Mucosa of rectum (tissue), 2 donors: ENCODE data around the gene FAAP100.
A peak's percentile ranks its signal among the peaks of the same experiment; 100 is the strongest.

Source experiments
- H3K27ac ChIP-seq, 2 donors: one replicate each; pipeline ENCODE4 v1.7.0; 2013; ENCODE audit warnings: inconsistent platforms in 2 of 2, low read depth in 2 of 2, low read length in 2 of 2
- H3K27me3 ChIP-seq, 2 donors: one replicate each; pipeline ENCODE4 v1.7.0; 2013; ENCODE audit warnings: low read length in 2 of 2; ENCODE audit not compliant: control insufficient read depth in 2 of 2, insufficient read depth in 2 of 2
- H3K36me3 ChIP-seq, 2 donors: one replicate each; pipeline ENCODE4 v1.7.0; 2013; ENCODE audit warnings: low read length in 2 of 2; ENCODE audit not compliant: control insufficient read depth in 2 of 2, insufficient read depth in 2 of 2
- H3K4me1 ChIP-seq, 2 donors: one replicate each; pipeline ENCODE4 v1.7.0; 2013; ENCODE audit warnings: low read length in 2 of 2, mild to moderate bottlenecking in 1 of 2; ENCODE audit not compliant: control insufficient read depth in 2 of 2, insufficient read depth in 2 of 2
- H3K4me3 ChIP-seq, 2 donors: one replicate each; pipeline ENCODE4 v1.7.0; 2013; ENCODE audit warnings: low read length in 2 of 2
- H3K9ac ChIP-seq, 2 donors: one replicate each; pipeline ENCODE4 v1.7.0; 2013; ENCODE audit warnings: low read length in 2 of 2, low read depth in 1 of 2, mild to moderate bottlenecking in 1 of 2
- H3K9me3 ChIP-seq, 2 donors: one replicate each; pipeline ENCODE4 v1.7.0; 2013; ENCODE audit warnings: low read length in 2 of 2; ENCODE audit not compliant: control insufficient read depth in 2 of 2
- donor health status: healthy.
- donor health status: Normal muscosa, but diverticular disease.

The FAAP100 gene

GRCh38 chr17:81524865-81525159 is 27.3 kb downstream of the FAAP100 start:
- Histone ChIP-seq H3K9me3 (no peaks in the 10 kb centered on the region), H3K9ac (no peak overlapping the region), H3K27me3 (peaks cover 31 to 38% of the 10 kb centered on the region in 2 donors), H3K27ac (no peak overlapping the region), H3K4me1 (peaks cover 6 to 8% of the 10 kb centered on the region in 2 donors), H3K4me3 (no peak overlapping the region), H3K36me3 (no peaks in the 10 kb centered on the region)

GRCh38 chr17:81524039-81524864 is 27.9 kb downstream of the FAAP100 start:
- H3K27me3 ChIP-seq, result peaks cover 29 to 34% of the 10 kb centered on the region in 2 donors
- H3K27ac ChIP-seq, result no peak overlapping the region
- H3K9me3 ChIP-seq, result no peaks in the 10 kb centered on the region

GRCh38 chr17:81523402-81524038 is 28.6 kb downstream of the FAAP100 start:
- Histone ChIP-seq H3K27me3 (peaks cover 24 to 27% of the 10 kb centered on the region in 2 donors), H3K9ac (no peak overlapping the region), H3K4me3 (no peak overlapping the region), H3K9me3 (no peaks in the 10 kb centered on the region), H3K4me1 (peaks cover 13 to 18% of the 10 kb centered on the region in 2 donors), H3K27ac (no peak overlapping the region), H3K36me3 (no peaks in the 10 kb centered on the region)

More at GRCh38 chr17:81524039-81524864, 27.9 kb downstream of the FAAP100 start:
- peaks cover 10 to 14% of the 10 kb centered on the region in 2 donors for H3K4me1 ChIP-seq
- H3K4me3 ChIP-seq, result no peak overlapping the region
- H3K36me3 ChIP-seq, result no peaks in the 10 kb centered on the region
- no peak overlapping the region for H3K9ac ChIP-seq

GRCh38 chr17:81522491-81523401 is 29.4 kb downstream of the FAAP100 start:
- H3K27me3 ChIP-seq, result peaks cover 20 to 21% of the 10 kb centered on the region in 2 donors
- no peak overlapping the region for H3K4me3 ChIP-seq
- no peak overlapping the region for H3K9ac ChIP-seq
- no peaks in the 10 kb centered on the region for H3K9me3 ChIP-seq
- H3K36me3 ChIP-seq, result no peaks in the 10 kb centered on the region
- H3K27ac ChIP-seq, result no peak overlapping the region
- H3K4me1 ChIP-seq, result peaks cover 19 to 22% of the 10 kb centered on the region in 2 donors

- peaks cover 0 to 4% of the 10 kb centered on the region in 2 donors for H3K27me3 ChIP-seq
- H3K9ac ChIP-seq, result peak overlapping the region; percentile 58 to 81
- peaks cover 37% of the 10 kb centered on the region in 2 donors for H3K4me1 ChIP-seq
- peak overlapping the region; percentile 58 to 69 for H3K4me3 ChIP-seq
- peak overlapping the region; percentile 84 to 87 for H3K27ac ChIP-seq
- no peaks in the 10 kb centered on the region for H3K36me3 ChIP-seq
- H3K9me3 ChIP-seq, result no peaks in the 10 kb centered on the region
Measured at GRCh38 chr17:81520021-81520901, 31.9 kb downstream of the FAAP100 start.

GRCh38 chr17:81519284-81520020 is 32.7 kb downstream of the FAAP100 start:
- H3K4me1 ChIP-seq, result peaks cover 37% of the 10 kb centered on the region in 2 donors
- peak overlapping the region; percentile 84 to 87 for H3K27ac ChIP-seq

GRCh38 chr17:81518785-81519283 is 33.3 kb downstream of the FAAP100 start:
- peak overlapping the region; percentile 58 to 69 for H3K4me3 ChIP-seq
- H3K27me3 ChIP-seq, result no peaks in the 10 kb centered on the region
- no peaks in the 10 kb centered on the region for H3K36me3 ChIP-seq
- H3K9ac ChIP-seq, result peak overlapping the region; percentile 63 to 81
- no peaks in the 10 kb centered on the region for H3K9me3 ChIP-seq
- peak overlapping the region; percentile 84 to 87 for H3K27ac ChIP-seq
- peaks cover 37 to 42% of the 10 kb centered on the region in 2 donors for H3K4me1 ChIP-seq

More at GRCh38 chr17:81519284-81520020, 32.7 kb downstream of the FAAP100 start:
- peak overlapping the region; percentile 58 to 69 for H3K4me3 ChIP-seq
- peaks cover 0 to under 1% of the 10 kb centered on the region in 2 donors for H3K27me3 ChIP-seq
- H3K9me3 ChIP-seq, result no peaks in the 10 kb centered on the region
- peak overlapping the region; percentile 63 to 81 for H3K9ac ChIP-seq
- H3K36me3 ChIP-seq, result no peaks in the 10 kb centered on the region

GRCh38 chr17:81518113-81518784 is 33.9 kb downstream of the FAAP100 start:
- Histone ChIP-seq H3K4me3 (peak overlapping the region; percentile 58 to 69), H3K9ac (peak overlapping the region; percentile 24 to 81), H3K36me3 (no peaks in the 10 kb centered on the region), H3K9me3 (no peaks in the 10 kb centered on the region), H3K27me3 (no peaks in the 10 kb centered on the region), H3K4me1 (peaks cover 40 to 42% of the 10 kb centered on the region in 2 donors), H3K27ac (peak overlapping the region; percentile 84 to 87)
